ENCODE data around the gene COA6. TPM values are rescaled to one million over a fixed set of nuclear protein-coding genes. Genes with fewer than 3 reads are reported as not detected.

COA6 gene
- total RNA-seq (34.2 and 42.7 TPM in 2 replicates), polyA plus RNA-seq (15.7 and 22.2 TPM in 2 replicates), polyA minus RNA-seq (7.2 and 7.9 TPM in 2 replicates), Bru-seq, nascent RNA (percentile 66 among the genes with signal in this experiment), BruChase-seq, experiment 1, labeled RNA remaining after a 6-hour chase (percentile 78 among the genes with signal in this experiment), BruChase-seq, experiment 2, labeled RNA remaining after a 2-hour chase (percentile 63 among the genes with signal in this experiment)
- polyA plus RNA-seq (2011; cell fraction: cytosol; rRNA removed) = 23.1 and 24.0 TPM in 2 replicates
- 8.5 and 9.3 TPM in 2 replicates for polyA plus RNA-seq (2011; cell fraction: nucleus; rRNA removed)
- 39.8 and 49.0 TPM in 2 replicates for polyA plus RNA-seq (2012)
- polyA minus RNA-seq (2011; cell fraction: cytosol; rRNA and poly(A)+ RNA removed) = 33.0 TPM
- polyA minus RNA-seq (2011; cell fraction: nucleus; rRNA and poly(A)+ RNA removed) = 3.3 and 5.6 TPM in 2 replicates
- long read RNA-seq, transcript COA6-203 (3 exons, 710 nt) = major isoform, 112 of 138 reads
- long read RNA-seq, transcript COA6-201 (2 exons, 1,013 nt) = minor isoform, 14 of 138 reads
- long read RNA-seq, transcript COA6-202 (3 exons, 641 nt) = minor isoform, 8 of 138 reads
- long read RNA-seq, partial matches to known transcripts = 1 of 138 reads
- long read RNA-seq, other reads (novel, unspliced or antisense) = 3 of 138 reads

- DNase-seq (ENCODE audit: low read depth, low spot score) = peak; percentile 97
- TSS peak; percentile 97 for BruUV-seq (replicated peaks)
- ChIA-PET POLR2A (no interaction called here), CTCF (interaction anchor here (1.3 to 2.4 kb wide), 5 partner anchors 11 to 105 kb away, joined by 4 to 8 read pairs (median 4); partner anchors contain the start of gene TARBP1)
- dilution Hi-C loops (cut with MboI; ENCODE audit: extremely low pct_ligation_motif_present, low sequenced_read_pairs) (no loop called here), intact Hi-C loops (cut with micrococcal nuclease) (loop anchor here (1.0 to 2.0 kb wide), 2 partner anchors 47 to 105 kb away; no protein-coding TSS in a partner anchor)
- H2AFZ ChIP-seq (ENCODE audit: low read depth, low read length) = peak within 1 kb of the TSS; percentile 87
- H3K4me2 ChIP-seq (ENCODE audit: insufficient read depth, low read length) = peak within 1 kb of the TSS; percentile 94
- peak; percentile 29 for TF ChIP-seq GATA2 (IDR thresholded peaks at IDR 0.05; ENCODE audit: insufficient read depth, insufficient read length, low read depth, low read length)
- peak; percentile 89 for TF ChIP-seq POLR2A (IDR thresholded peaks at IDR 0.05; ENCODE audit: low read depth, low read length)
- TF ChIP-seq CTCF (IDR thresholded peaks at IDR 0.05; ENCODE audit: extremely low read depth in 1 of 2, insufficient read depth in 1 of 2, low read depth in 1 of 2, low read length in 2 of 2) = no peak
- peaks cover 17% of the 10 kb centered on the region for H3K79me2 ChIP-seq (ENCODE audit: control insufficient read depth, insufficient read depth, low read length)
- peak within 1 kb of the TSS; percentile 86 for H3K27ac ChIP-seq (ENCODE audit: insufficient read depth, low read depth, low read length)
- peak within 1 kb of the TSS; percentile 83 to 86 (median 85) for H3K4me3 ChIP-seq (replicated peaks in 1 of 3; ENCODE audit: insufficient read depth in 1 of 3, low read depth in 1 of 3, low read length in 3 of 3)
- H4K20me1 ChIP-seq (replicated peaks; ENCODE audit: control insufficient read depth, extremely low read depth, insufficient read depth, low read length) = no peaks in the 10 kb centered on the region
- peaks cover 16% of the 10 kb centered on the region for H3K4me1 ChIP-seq (ENCODE audit: control insufficient read depth, extremely low read depth, insufficient read depth, low read length)
- peak; percentile 89 for FAIRE-seq
- H3K27me3 ChIP-seq (ENCODE audit: control insufficient read depth in 2 of 2, insufficient read depth in 2 of 2, low read length in 2 of 2) = no peaks in the 10 kb centered on the region
- no peaks in the 10 kb centered on the region for H3K9me1 ChIP-seq (replicated peaks; ENCODE audit: control insufficient read depth, extremely low read depth, insufficient read depth, low read length)
- H3K9ac ChIP-seq (replicated peaks; ENCODE audit: extremely low read depth, insufficient read depth, low read length) = peak within 1 kb of the TSS; percentile 97
- no peaks in the 10 kb centered on the region for H3K9me3 ChIP-seq (replicated peaks; ENCODE audit: control insufficient read depth, insufficient read depth, low read length)
- peaks cover 10 to 13% of the 10 kb centered on the region in 2 experiments for H3K36me3 ChIP-seq (ENCODE audit: control insufficient read depth in 2 of 2, extremely low read depth in 1 of 2, insufficient read depth in 2 of 2, low read length in 2 of 2)
Measured at GRCh38 chr1:234373064-234373958, at the start of gene COA6. COA6 (plus strand) TSS chr1:234373456; CDS start chr1:234373467, 11 bp downstream.
